Measurements from ENCODE around the gene LILRB5.
"Not testable (repeated sequence)": the region's sequence is repeated elsewhere in the genome, so short reads cannot be mapped to it uniquely, and the experiment has no call there.

The LILRB5 gene

GRCh38 chr19:54214217-54214616, 42.9 kb downstream of the LILRB5 start:
- not testable (repeated sequence) for DNase-seq (ENCODE audit: low read depth)

GRCh38 chr19:54211235-54211634, 45.8 kb downstream of the LILRB5 start:
- DNase-seq (ENCODE audit: low read depth) = no peak

GRCh38 chr19:54209811-54210494, 47.1 kb downstream of the LILRB5 start:
- DNase-seq (ENCODE audit: low read depth) = peak; percentile 96

GRCh38 chr19:54209058-54209810, 47.8 kb downstream of the LILRB5 start:
- no peak for DNase-seq (ENCODE audit: low read depth)

- no peak for DNase-seq (ENCODE audit: low read depth)
These were observed 48.4 kb downstream of the LILRB5 start for GRCh38 chr19:54208784-54209057.

GRCh38 chr19:54207983-54208783, 48.9 kb downstream of the LILRB5 start:
- no peak for DNase-seq (ENCODE audit: low read depth)

- DNase-seq (ENCODE audit: low read depth) = no peak
These were observed 49.4 kb downstream of the LILRB5 start for GRCh38 chr19:54207676-54207982.

GRCh38 chr19:54207193-54207592, 49.9 kb downstream of the LILRB5 start:
- DNase-seq (ENCODE audit: low read depth) = not testable (repeated sequence)

- no peak for DNase-seq (ENCODE audit: low read depth)
These were observed 50.3 kb downstream of the LILRB5 start for GRCh38 chr19:54206831-54207177.

GRCh38 chr19:54206030-54206830, 50.8 kb downstream of the LILRB5 start:
- no peak for DNase-seq (ENCODE audit: low read depth)

GRCh38 chr19:54204767-54205468, 52.2 kb downstream of the LILRB5 start:
- DNase-seq (ENCODE audit: low read depth) = no peak

- DNase-seq (ENCODE audit: low read depth) = no peak
These were observed 53.9 kb downstream of the LILRB5 start for GRCh38 chr19:54203151-54203611.

GRCh38 chr19:54201980-54202379, 55.1 kb downstream of the LILRB5 start:
- no peak for DNase-seq (ENCODE audit: low read depth)

- DNase-seq (ENCODE audit: low read depth) = no peak
These were observed 55.8 kb downstream of the LILRB5 start for GRCh38 chr19:54201172-54201701.
